WTC11 (cell line): ENCODE results near the gene LRRFIP2. TPM values are rescaled to one million over a fixed set of nuclear protein-coding genes. Genes with fewer than 3 reads are reported as not detected.

ENCODE experiments used
- ATAC-seq: fragments of 200-7000 bp; cut with Tn5 transposase; 2 replicates; pipeline ENCODE4 v1.10.0; 2021; ENCODE audit warnings: mild to moderate bottlenecking, moderate library complexity
- CTCF ChIA-PET: fragments of 300-600 bp; sonication (Branson Sonifier 250); formaldehyde crosslinking; loops from one replicate; lab custom pipeline; 2021; ENCODE audit warnings: antibody characterized with exemption; lab: Charles Lee
- POLR2A ChIA-PET: fragments of 350-600 bp; sonication (Branson Sonifier 250); formaldehyde crosslinking; loops from one replicate; lab custom pipeline; 2021; ENCODE audit warnings: antibody characterized with exemption; lab: Charles Lee
- DNase-seq: peaks from one replicate; pipeline ENCODE4 v3.0.0; 2021; ENCODE audit warnings: low spot score
- H3K27ac Mint-ChIP-seq: 2 replicates; pipeline ENCODE4 v1.8.0; 2021; ENCODE audit warnings: mixed read lengths
- H3K27me3 Mint-ChIP-seq: 2 replicates; pipeline ENCODE4 v1.8.0; 2021; ENCODE audit warnings: low read depth, mild to moderate bottlenecking, moderate library complexity, mixed read lengths
- H3K36me3 Mint-ChIP-seq: 2 replicates; pipeline ENCODE4 v1.8.0; 2021; ENCODE audit warnings: mixed read lengths
- H3K4me1 Mint-ChIP-seq: 2 replicates; pipeline ENCODE4 v1.8.0; 2022; ENCODE audit warnings: mixed read lengths
- H3K4me3 Mint-ChIP-seq: 2 replicates; pipeline ENCODE4 v1.8.0; 2021; ENCODE audit warnings: mild to moderate bottlenecking, moderate library complexity, mixed read lengths
- H3K9me3 Mint-ChIP-seq: 2 replicates; pipeline ENCODE4 v1.8.0; 2021; ENCODE audit warnings: mixed read lengths
- AR ChIP-seq: fragments of 250-450 bp; sonication (Bioruptor Pico); IDR thresholded peaks from 2 replicates; pipeline ENCODE4 v1.9.0; 2021; ENCODE audit warnings: mild to moderate bottlenecking
- ESRRA ChIP-seq: sonication (generic); formaldehyde crosslinking; IDR thresholded peaks from 2 replicates; pipeline ENCODE4 v1.8.1; 2022; ENCODE audit warnings: mild to moderate bottlenecking, missing genetic modification reagents, borderline replicate concordance
- ETV6 ChIP-seq: sonication (generic); formaldehyde crosslinking; IDR thresholded peaks from 2 replicates; pipeline ENCODE4 v1.8.1; 2022; ENCODE audit warnings: mild to moderate bottlenecking, missing genetic modification reagents
- HMGA2 ChIP-seq: fragments of 250-450 bp; sonication (Bioruptor Pico); IDR thresholded peaks from 2 replicates; pipeline ENCODE4 v1.4.0; 2021; ENCODE audit warnings: mild to moderate bottlenecking, moderate library complexity
- IRF1 ChIP-seq: sonication (generic); formaldehyde crosslinking; IDR thresholded peaks from 2 replicates; pipeline ENCODE4 v1.8.0; 2023; ENCODE audit warnings: missing genetic modification reagents
- IRF2 ChIP-seq: sonication (generic); formaldehyde crosslinking; IDR thresholded peaks from 2 replicates; pipeline ENCODE4 v1.8.0; 2022; ENCODE audit warnings: low read depth, missing genetic modification reagents, borderline replicate concordance
- JUN ChIP-seq: sonication (generic); formaldehyde crosslinking; IDR thresholded peaks from 2 replicates; pipeline ENCODE4 v1.8.0; 2023; ENCODE audit warnings: mild to moderate bottlenecking, missing genetic modification reagents
- MXD4 ChIP-seq: fragments of 250-450 bp; sonication (Bioruptor Pico); IDR thresholded peaks from 2 replicates; pipeline ENCODE4 v1.8.0; 2021; ENCODE audit warnings: mild to moderate bottlenecking, moderate library complexity, borderline replicate concordance
- MYBL2 ChIP-seq: sonication (generic); formaldehyde crosslinking; IDR thresholded peaks from 2 replicates; pipeline ENCODE4 v1.8.1; 2023; ENCODE audit warnings: mild to moderate bottlenecking, moderate library complexity, missing genetic modification reagents
- SP1 ChIP-seq: sonication (generic); formaldehyde crosslinking; conservative IDR thresholded peaks from 2 replicates; pipeline ENCODE4 v1.8.1; 2022; ENCODE audit warnings: missing genetic modification reagents
- ZNF219 ChIP-seq: sonication (generic); formaldehyde crosslinking; IDR thresholded peaks from 2 replicates; pipeline ENCODE4 v1.8.0; 2023; ENCODE audit warnings: missing genetic modification reagents, mild to moderate bottlenecking, borderline replicate concordance
- ZNF425 ChIP-seq: fragments of 250-450 bp; sonication (Bioruptor Pico); conservative IDR thresholded peaks from 2 replicates; pipeline ENCODE4 v1.9.0; 2021; ENCODE audit warnings: mild to moderate bottlenecking
- total RNA-seq: library from RNA; stranded (reverse); gene quantifications from 3 replicates; pipeline ENCODE4 v1.2.3, GENCODE V29; 2021
- TF ChIP-seq, protein P1 (sequence below): sonication (generic); formaldehyde crosslinking; IDR thresholded peaks from 2 replicates; pipeline ENCODE4 v1.8.1; 2023; ENCODE audit warnings: mild to moderate bottlenecking, missing genetic modification reagents
- TF ChIP-seq, protein P2 (sequence below): sonication (generic); formaldehyde crosslinking; IDR thresholded peaks from 2 replicates; pipeline ENCODE4 v1.8.0; 2023; ENCODE audit warnings: mild to moderate bottlenecking, missing genetic modification reagents

Gene LRRFIP2
- total RNA-seq, 1 experiment from 2014 or later: 23.7 TPM

- ChIA-PET CTCF (interaction anchor here (0.8 kb wide), 1 partner anchor 14 kb away, joined by 4 read pairs; no protein-coding TSS in a partner anchor), POLR2A (no interaction called here)
- no peak overlapping the region for H3K4me3 Mint-ChIP-seq
- no peak overlapping the region for H3K27ac Mint-ChIP-seq
- H3K9me3 Mint-ChIP-seq: no peaks in the 10 kb centered on the region
- H3K36me3 Mint-ChIP-seq: no peaks in the 10 kb centered on the region
- peaks cover 10% of the 10 kb centered on the region for H3K4me1 Mint-ChIP-seq
- no peak for DNase-seq
- no peak for TF ChIP-seq MYBL2 (CRISPR knock-in tag)
- no peak for TF ChIP-seq MXD4 (CRISPR knock-in tag)
- TF ChIP-seq IRF1 (CRISPR knock-in tag): no peak
- TF ChIP-seq SP1: no peak
- no peak for TF ChIP-seq ZNF219 (CRISPR knock-in tag)
- no peaks in the 10 kb centered on the region for H3K27me3 Mint-ChIP-seq
- ATAC-seq: no peak
Observed at GRCh38 chr3:37181756-37182155, 7.4 kb upstream of the LRRFIP2 start.

GRCh38 chr3:37179144-37179967 lies 5.0 kb upstream of the LRRFIP2 start:
- TF ChIP-seq ETV6 (CRISPR knock-in tag): no peak
- no peak for TF ChIP-seq SP1
- no peak for TF ChIP-seq AR (CRISPR knock-in tag)
- no peak for TF ChIP-seq HMGA2
- no peak for TF ChIP-seq ZNF425 (CRISPR knock-in tag)
- TF ChIP-seq IRF2 (CRISPR knock-in tag): no peak
- TF ChIP-seq, protein P1, sequence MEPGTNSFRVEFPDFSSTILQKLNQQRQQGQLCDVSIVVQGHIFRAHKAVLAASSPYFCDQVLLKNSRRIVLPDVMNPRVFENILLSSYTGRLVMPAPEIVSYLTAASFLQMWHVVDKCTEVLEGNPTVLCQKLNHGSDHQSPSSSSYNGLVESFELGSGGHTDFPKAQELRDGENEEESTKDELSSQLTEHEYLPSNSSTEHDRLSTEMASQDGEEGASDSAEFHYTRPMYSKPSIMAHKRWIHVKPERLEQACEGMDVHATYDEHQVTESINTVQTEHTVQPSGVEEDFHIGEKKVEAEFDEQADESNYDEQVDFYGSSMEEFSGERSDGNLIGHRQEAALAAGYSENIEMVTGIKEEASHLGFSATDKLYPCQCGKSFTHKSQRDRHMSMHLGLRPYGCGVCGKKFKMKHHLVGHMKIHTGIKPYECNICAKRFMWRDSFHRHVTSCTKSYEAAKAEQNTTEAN (CRISPR knock-in tag): no peak
- TF ChIP-seq JUN (CRISPR knock-in tag): no peak
- TF ChIP-seq ESRRA: no peak
- ChIA-PET CTCF (no interaction called here), POLR2A (no interaction called here)
- Mint-ChIP-seq H3K4me1 (peaks cover 19% of the 10 kb centered on the region), H3K27ac (no peak overlapping the region), H3K36me3 (no peaks in the 10 kb centered on the region), H3K27me3 (no peaks in the 10 kb centered on the region), H3K9me3 (no peaks in the 10 kb centered on the region), H3K4me3 (no peak overlapping the region)
- DNase-seq (no peak), ATAC-seq (no peak)

DNA sequence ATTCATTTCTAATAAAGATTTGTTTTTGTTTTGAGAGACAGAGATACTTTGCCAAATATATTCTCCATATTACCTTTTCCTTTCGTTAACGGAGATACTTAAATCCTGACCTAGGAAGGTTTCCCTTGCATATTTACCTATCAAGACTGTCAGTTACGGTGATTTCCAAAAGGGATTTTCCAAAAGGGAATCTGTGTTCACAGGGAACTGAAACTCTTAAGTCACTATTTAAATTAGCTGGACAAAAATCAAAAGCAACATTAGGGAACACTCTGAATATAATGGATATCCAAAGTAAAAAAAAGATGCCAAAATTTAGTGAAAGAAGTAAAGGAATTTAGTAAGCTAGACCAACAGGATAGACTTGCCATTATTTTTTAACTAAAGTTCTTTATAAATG lies 576 bp downstream of the LRRFIP2 start:
- Mint-ChIP-seq H3K4me3 (0 out of 2 replicates have a peak overlapping the region, but pooled peaks have one; percentile 5), H3K36me3 (no peaks in the 10 kb centered on the region), H3K4me1 (peaks cover 29% of the 10 kb centered on the region), H3K9me3 (no peaks in the 10 kb centered on the region), H3K27ac (no peak overlapping the region; the same call in 1 of the 2 replicates), H3K27me3 (no peaks in the 10 kb centered on the region)
- ChIA-PET CTCF (interaction anchor here (0.8 kb wide), 1 partner anchor 96 kb away, joined by 3 read pairs; no protein-coding TSS in a partner anchor), POLR2A (no interaction called here)
- ATAC-seq: no peak
- TF ChIP-seq, protein P2, sequence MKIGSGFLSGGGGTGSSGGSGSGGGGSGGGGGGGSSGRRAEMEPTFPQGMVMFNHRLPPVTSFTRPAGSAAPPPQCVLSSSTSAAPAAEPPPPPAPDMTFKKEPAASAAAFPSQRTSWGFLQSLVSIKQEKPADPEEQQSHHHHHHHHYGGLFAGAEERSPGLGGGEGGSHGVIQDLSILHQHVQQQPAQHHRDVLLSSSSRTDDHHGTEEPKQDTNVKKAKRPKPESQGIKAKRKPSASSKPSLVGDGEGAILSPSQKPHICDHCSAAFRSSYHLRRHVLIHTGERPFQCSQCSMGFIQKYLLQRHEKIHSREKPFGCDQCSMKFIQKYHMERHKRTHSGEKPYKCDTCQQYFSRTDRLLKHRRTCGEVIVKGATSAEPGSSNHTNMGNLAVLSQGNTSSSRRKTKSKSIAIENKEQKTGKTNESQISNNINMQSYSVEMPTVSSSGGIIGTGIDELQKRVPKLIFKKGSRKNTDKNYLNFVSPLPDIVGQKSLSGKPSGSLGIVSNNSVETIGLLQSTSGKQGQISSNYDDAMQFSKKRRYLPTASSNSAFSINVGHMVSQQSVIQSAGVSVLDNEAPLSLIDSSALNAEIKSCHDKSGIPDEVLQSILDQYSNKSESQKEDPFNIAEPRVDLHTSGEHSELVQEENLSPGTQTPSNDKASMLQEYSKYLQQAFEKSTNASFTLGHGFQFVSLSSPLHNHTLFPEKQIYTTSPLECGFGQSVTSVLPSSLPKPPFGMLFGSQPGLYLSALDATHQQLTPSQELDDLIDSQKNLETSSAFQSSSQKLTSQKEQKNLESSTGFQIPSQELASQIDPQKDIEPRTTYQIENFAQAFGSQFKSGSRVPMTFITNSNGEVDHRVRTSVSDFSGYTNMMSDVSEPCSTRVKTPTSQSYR (CRISPR knock-in tag): no peak
- no peak for DNase-seq
